Measurements from ENCODE around the gene UEVLD.

DNA sequence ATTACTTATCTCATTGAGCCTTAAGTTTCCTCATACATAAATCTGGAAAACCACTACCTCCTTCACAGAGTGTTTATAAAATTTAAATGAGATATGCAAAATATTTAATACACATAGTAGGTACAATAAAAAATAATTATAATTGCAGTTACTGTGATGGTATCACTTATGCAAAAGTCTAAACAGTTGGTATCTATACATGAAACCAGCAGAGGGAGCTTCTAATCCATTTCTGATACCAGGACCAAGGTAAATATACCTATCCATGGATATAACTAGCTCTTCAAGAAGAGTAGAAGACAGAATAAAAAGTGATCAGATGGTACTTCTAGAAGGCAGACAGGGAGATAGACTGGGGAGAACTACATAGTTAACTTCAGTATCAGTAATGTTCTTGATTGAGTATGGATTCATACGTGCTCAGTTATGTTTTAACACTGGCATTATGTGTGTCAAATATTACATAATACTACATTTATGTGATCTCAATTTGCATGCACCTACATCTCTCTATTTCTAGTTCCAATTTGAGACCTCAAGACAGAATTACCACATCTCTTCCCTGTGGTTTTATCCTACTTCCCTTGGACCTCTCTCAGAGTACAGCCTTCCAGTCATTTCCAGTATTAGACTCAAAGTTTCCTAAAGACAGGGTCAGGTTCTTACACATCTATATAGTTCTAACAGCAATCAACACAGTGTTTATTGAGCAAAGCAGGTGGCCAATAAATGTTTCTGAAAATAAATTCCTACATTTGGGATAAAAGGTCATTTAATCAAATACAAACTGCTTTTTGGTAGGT lies 48.1 kb downstream of the UEVLD start:
- TF ChIP-seq POLR2A (IDR thresholded peaks at IDR 0.05; ENCODE audit: low read length) (no peak), BHLHE40 (IDR thresholded peaks at IDR 0.05; ENCODE audit: low read depth, low read length) (no peak), RNF2 (IDR thresholded peaks at IDR 0.05; ENCODE audit: borderline replicate concordance, low read depth) (no peak), TP53 (CRISPR knock-in tag; IDR thresholded peaks at IDR 0.05) (no peak), FOXS1 (CRISPR knock-in tag; IDR thresholded peaks at IDR 0.05) (no peak), CEBPB (IDR thresholded peaks at IDR 0.05) (no peak), EP300 (IDR thresholded peaks at IDR 0.05) (no peak), SMC3 (IDR thresholded peaks at IDR 0.05) (peak; percentile 67)
- TF ChIP-seq, protein P1, sequence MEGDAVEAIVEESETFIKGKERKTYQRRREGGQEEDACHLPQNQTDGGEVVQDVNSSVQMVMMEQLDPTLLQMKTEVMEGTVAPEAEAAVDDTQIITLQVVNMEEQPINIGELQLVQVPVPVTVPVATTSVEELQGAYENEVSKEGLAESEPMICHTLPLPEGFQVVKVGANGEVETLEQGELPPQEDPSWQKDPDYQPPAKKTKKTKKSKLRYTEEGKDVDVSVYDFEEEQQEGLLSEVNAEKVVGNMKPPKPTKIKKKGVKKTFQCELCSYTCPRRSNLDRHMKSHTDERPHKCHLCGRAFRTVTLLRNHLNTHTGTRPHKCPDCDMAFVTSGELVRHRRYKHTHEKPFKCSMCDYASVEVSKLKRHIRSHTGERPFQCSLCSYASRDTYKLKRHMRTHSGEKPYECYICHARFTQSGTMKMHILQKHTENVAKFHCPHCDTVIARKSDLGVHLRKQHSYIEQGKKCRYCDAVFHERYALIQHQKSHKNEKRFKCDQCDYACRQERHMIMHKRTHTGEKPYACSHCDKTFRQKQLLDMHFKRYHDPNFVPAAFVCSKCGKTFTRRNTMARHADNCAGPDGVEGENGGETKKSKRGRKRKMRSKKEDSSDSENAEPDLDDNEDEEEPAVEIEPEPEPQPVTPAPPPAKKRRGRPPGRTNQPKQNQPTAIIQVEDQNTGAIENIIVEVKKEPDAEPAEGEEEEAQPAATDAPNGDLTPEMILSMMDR (IDR thresholded peaks at IDR 0.05), result peak; percentile 77
- TF ChIP-seq, protein P2, sequence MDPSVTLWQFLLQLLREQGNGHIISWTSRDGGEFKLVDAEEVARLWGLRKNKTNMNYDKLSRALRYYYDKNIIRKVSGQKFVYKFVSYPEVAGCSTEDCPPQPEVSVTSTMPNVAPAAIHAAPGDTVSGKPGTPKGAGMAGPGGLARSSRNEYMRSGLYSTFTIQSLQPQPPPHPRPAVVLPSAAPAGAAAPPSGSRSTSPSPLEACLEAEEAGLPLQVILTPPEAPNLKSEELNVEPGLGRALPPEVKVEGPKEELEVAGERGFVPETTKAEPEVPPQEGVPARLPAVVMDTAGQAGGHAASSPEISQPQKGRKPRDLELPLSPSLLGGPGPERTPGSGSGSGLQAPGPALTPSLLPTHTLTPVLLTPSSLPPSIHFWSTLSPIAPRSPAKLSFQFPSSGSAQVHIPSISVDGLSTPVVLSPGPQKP (IDR thresholded peaks at IDR 0.05; ENCODE audit: low read depth, low read length), result no peak
- TF ChIP-seq, protein P3, sequence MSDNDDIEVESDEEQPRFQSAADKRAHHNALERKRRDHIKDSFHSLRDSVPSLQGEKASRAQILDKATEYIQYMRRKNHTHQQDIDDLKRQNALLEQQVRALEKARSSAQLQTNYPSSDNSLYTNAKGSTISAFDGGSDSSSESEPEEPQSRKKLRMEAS (IDR thresholded peaks at IDR 0.05), result no peak

Data from A549 (cell line).